T-helper 17 cell (primary cell): ENCODE data around the gene MYBPHL. TPM values are rescaled to one million over a fixed set of nuclear protein-coding genes. Genes with fewer than 3 reads are reported as not detected.
A peak's percentile ranks its signal among the peaks of the same experiment; 100 is the strongest.

Experiments used
- ATAC-seq: fragments of 150-1000 bp; cut with Tn5 transposase; 2 replicates; pipeline ENCODE4 v1.10.0; 2021; ENCODE audit warnings: mild to moderate bottlenecking, moderate library complexity
- DNase-seq, 3 donors: peaks; one replicate each; pipeline versions ENCODE4 v3.0.0 to v3.0.0-alpha.2; 2020 to 2021
- H3K9me3 ChIP-seq: one replicate; pipeline ENCODE4 v1.7.0; 2013; ENCODE audit warnings: low read length, mild to moderate bottlenecking; ENCODE audit not compliant: control insufficient read depth, poor library complexity, severe bottlenecking
- H3K27ac Mint-ChIP-seq: one replicate; pipeline ENCODE4 v1.8.0; 2022; ENCODE audit warnings: mild to moderate bottlenecking, moderate library complexity, mixed read lengths
- H3K27me3 Mint-ChIP-seq: one replicate; pipeline ENCODE4 v1.8.0; 2022; ENCODE audit warnings: mixed read lengths
- H3K36me3 Mint-ChIP-seq: one replicate; pipeline ENCODE4 v1.8.0; 2022; ENCODE audit warnings: low read depth, mixed read lengths
- H3K4me1 Mint-ChIP-seq: one replicate; pipeline ENCODE4 v1.8.0; 2022; ENCODE audit warnings: mild to moderate bottlenecking, mixed read lengths
- H3K4me3 Mint-ChIP-seq: one replicate; pipeline ENCODE4 v1.8.0; 2022; ENCODE audit warnings: mild to moderate bottlenecking, moderate library complexity, mixed read lengths
- total RNA-seq, 4 donors: library from RNA in 2 of 4; stranded (reverse) in 2 of 4; gene quantifications; one replicate each; pipeline ENCODE4 v1.2.3 and lab custom pipeline; 2022 to 2026

The MYBPHL gene
- total RNA-seq, 2 donors from 2014 or later = not detected

- peaks cover 22% of the 10 kb centered on the region for H3K4me1 Mint-ChIP-seq
- no peaks in the 10 kb centered on the region for H3K36me3 Mint-ChIP-seq
- H3K9me3 ChIP-seq = no peaks in the 10 kb centered on the region
- H3K27me3 Mint-ChIP-seq = peaks cover 34% of the 10 kb centered on the region
- DNase-seq = no peak
- peak overlapping the region; percentile 47 for H3K27ac Mint-ChIP-seq
- H3K4me3 Mint-ChIP-seq = no peak overlapping the region
- ATAC-seq = no peak
Measured at GRCh38 chr1:109243860-109244552, 62.8 kb downstream of the MYBPHL start.

- Mint-ChIP-seq H3K4me3 (no peak overlapping the region), H3K27me3 (peaks cover 34% of the 10 kb centered on the region), H3K4me1 (peaks cover 21% of the 10 kb centered on the region), H3K36me3 (no peaks in the 10 kb centered on the region), H3K27ac (peak overlapping the region; percentile 47)
- no peak for ATAC-seq
- no peaks in the 10 kb centered on the region for H3K9me3 ChIP-seq
- no peak for DNase-seq
Measured at GRCh38 chr1:109243221-109243620, 63.6 kb downstream of the MYBPHL start.

- Mint-ChIP-seq H3K4me3 (no peak overlapping the region), H3K4me1 (peaks cover 21% of the 10 kb centered on the region), H3K27ac (peak overlapping the region; percentile 43), H3K36me3 (no peaks in the 10 kb centered on the region), H3K27me3 (peaks cover 34% of the 10 kb centered on the region)
- no peaks in the 10 kb centered on the region for H3K9me3 ChIP-seq
- DNase-seq (no peak), ATAC-seq (no peak)
Measured at GRCh38 chr1:109242387-109242786, 64.4 kb downstream of the MYBPHL start.

Other genes starting within 250 kb of the MYBPHL start
- 10 to 100 TPM; 24.3 to 32.9 TPM for gene TAF13, start 231.0 kb downstream of the MYBPHL start, total RNA-seq
- 10 to 100 TPM; 63.4 to 70.8 TPM for gene TMEM167B, start 216.2 kb downstream of the MYBPHL start, total RNA-seq
- 10 to 100 TPM; 27.8 to 30.6 TPM for gene ELAPOR1, start 192.9 kb downstream of the MYBPHL start, total RNA-seq
- gene SARS1, start 93.1 kb downstream of the MYBPHL start, total RNA-seq = 100 to 1,000 TPM in 1 of 2 donors, 10 to 100 TPM in 1; 90.8 to 120 TPM
- gene CELSR2, start 57.5 kb downstream of the MYBPHL start, total RNA-seq = 1 to 10 TPM; 3.2 to 3.3 TPM
- gene PSRC1, start 23.9 kb downstream of the MYBPHL start, total RNA-seq = 1 to 10 TPM; 1.2 to 1.7 TPM
- gene SORT1, start 90.9 kb upstream of the MYBPHL start, total RNA-seq = 1 to 10 TPM in 1 of 2 donors, under 1 TPM in 1; 0.57 to 2.6 TPM
- 10 to 100 TPM; 48.6 to 53.1 TPM for gene PSMA5, start 119.4 kb upstream of the MYBPHL start, total RNA-seq
- gene SYPL2, start 159.5 kb upstream of the MYBPHL start, total RNA-seq = not detected
- gene ATXN7L2, start 176.9 kb upstream of the MYBPHL start, total RNA-seq = 10 to 100 TPM; 14.3 to 16.0 TPM
- gene CYB561D1, start 187.1 kb upstream of the MYBPHL start, total RNA-seq = 10 to 100 TPM; 21.0 to 23.5 TPM
- gene AMIGO1, start 202.7 kb upstream of the MYBPHL start, total RNA-seq = 1 to 10 TPM; 6.2 to 8.0 TPM
- gene GPR61, start 232.9 kb upstream of the MYBPHL start, total RNA-seq = under 1 TPM; 0.20 to 0.65 TPM
- 1 to 10 TPM; 7.8 to 8.8 TPM for gene GNAI3, start 241.6 kb upstream of the MYBPHL start, total RNA-seq